NT2/D1 (cell line): Measurements from ENCODE around the gene CFAP54.

ENCODE experiments used
- SUZ12 ChIP-seq: IDR thresholded peaks from 2 replicates; pipeline ENCODE4 v1.6.1; 2011; ENCODE audit not compliant: insufficient read length, insufficient read depth; ENCODE audit errors: extremely low read depth
- YY1 ChIP-seq: IDR thresholded peaks from 2 replicates; pipeline ENCODE4 v1.6.1; 2011; ENCODE audit not compliant: insufficient read length, insufficient read depth
- ZNF274 ChIP-seq: IDR thresholded peaks from 2 replicates; pipeline ENCODE4 v1.6.1; 2011; ENCODE audit warnings: mild to moderate bottlenecking, low read depth, low read length

DNA sequence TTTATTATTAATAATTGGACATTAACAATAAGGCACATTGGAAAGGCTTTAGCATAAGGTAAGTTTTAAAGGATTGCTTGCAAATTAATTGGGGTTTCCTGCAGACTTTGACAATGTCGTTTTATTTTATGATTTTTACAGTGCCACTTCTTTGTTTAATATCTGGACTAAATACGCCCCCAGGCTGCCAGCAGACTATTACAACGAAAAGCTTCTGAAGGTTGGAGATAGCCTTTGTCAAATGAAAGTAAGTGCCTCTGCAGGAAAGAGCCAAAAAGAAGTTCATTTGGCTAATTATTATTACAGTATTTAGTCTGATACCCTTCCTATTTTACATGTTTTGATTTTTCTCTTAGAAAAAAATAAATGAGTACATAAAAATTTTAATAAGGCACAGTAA lies 11.3 kb downstream of the CFAP54 start:
- TF ChIP-seq ZNF274 (no peak), YY1 (no peak), SUZ12 (no peak)
